CD4-positive, CD25-positive, alpha-beta regulatory T cell (primary cell): Measurements from ENCODE around the gene FKRP. TPM values are rescaled to one million over a fixed set of nuclear protein-coding genes. Genes with fewer than 3 reads are reported as not detected.
A peak's percentile ranks its signal among the peaks of the same experiment; 100 is the strongest.

Experiments used
- ATAC-seq, 2 donors: fragments of 150-1000 bp; cut with Tn5 transposase; one replicate each; pipeline ENCODE4 v1.10.0; 2021; ENCODE audit warnings: low read depth in 2 of 2, moderate number of reproducible peaks in 2 of 2, moderate library complexity in 1 of 2
- DNase-seq, 3 donors: peaks; one replicate each; pipeline versions ENCODE4 v3.0.0 to v3.0.0-alpha.2; 2012 to 2022; ENCODE audit warnings: mixed read lengths in 1 of 3
- H3K27ac ChIP-seq: one replicate; pipeline ENCODE4 v1.7.0; 2013; ENCODE audit warnings: mild to moderate bottlenecking, low read length; ENCODE audit not compliant: insufficient read depth, poor library complexity, severe bottlenecking
- H3K27me3 ChIP-seq: one replicate; pipeline ENCODE4 v1.7.0; 2013; ENCODE audit warnings: low read length; ENCODE audit not compliant: control insufficient read depth, insufficient read depth
- H3K36me3 ChIP-seq: one replicate; pipeline ENCODE4 v1.7.0; 2013; ENCODE audit warnings: mild to moderate bottlenecking, low read length, moderate library complexity; ENCODE audit not compliant: control insufficient read depth, insufficient read depth
- H3K4me1 ChIP-seq: 2 replicates; pipeline ENCODE4 v1.7.0; 2013; ENCODE audit warnings: mild to moderate bottlenecking, low read length; ENCODE audit not compliant: insufficient read depth, control insufficient read depth, poor library complexity, severe bottlenecking
- H3K4me3 ChIP-seq: one replicate; pipeline ENCODE4 v1.7.0; 2013; ENCODE audit warnings: low read depth, mild to moderate bottlenecking, low read length, moderate library complexity
- H3K9me3 ChIP-seq, 2 experiments: 1 replicate in 1 of 2; 2 replicates in 1 of 2; pipeline ENCODE4 v1.7.0; 2013; ENCODE audit warnings: low read length in 2 of 2, mild to moderate bottlenecking in 1 of 2, moderate library complexity in 1 of 2; ENCODE audit not compliant: control insufficient read depth in 2 of 2
- H3K27ac Mint-ChIP-seq, 3 donors: one replicate each; pipeline ENCODE4 v1.8.0; 2020 to 2022; ENCODE audit warnings: mild to moderate bottlenecking in 3 of 3, mixed read lengths in 3 of 3, moderate library complexity in 2 of 3
- H3K27me3 Mint-ChIP-seq: one replicate; pipeline ENCODE4 v1.8.0; 2022; ENCODE audit warnings: mild to moderate bottlenecking, mixed read lengths
- H3K36me3 Mint-ChIP-seq: one replicate; pipeline ENCODE4 v1.8.0; 2020; ENCODE audit warnings: mixed read lengths
- H3K4me1 Mint-ChIP-seq, 4 donors: one replicate each; pipeline ENCODE4 v1.8.0; 2020 to 2022; ENCODE audit warnings: mixed read lengths in 4 of 4, mild to moderate bottlenecking in 1 of 4
- H3K4me3 Mint-ChIP-seq, 4 donors: one replicate each; pipeline ENCODE4 v1.8.0; 2020 to 2022; ENCODE audit warnings: mild to moderate bottlenecking in 4 of 4, mixed read lengths in 4 of 4, moderate library complexity in 3 of 4
- H3K9me3 Mint-ChIP-seq, 7 donors: one replicate each; pipeline ENCODE4 v1.8.0; 2020 to 2022; ENCODE audit warnings: mixed read lengths in 7 of 7, mild to moderate bottlenecking in 3 of 7, moderate library complexity in 2 of 7
- polyA plus RNA-seq, 4 donors: library from polyadenylated mRNA; unstranded; fragments of 300-500 nt; fragmentation: Illumina TruSeq; gene quantifications; one replicate each; pipeline ENCODE4 v1.2.3, GENCODE V29; 2021
- total RNA-seq: library from RNA; stranded (reverse); gene quantifications from one replicate; pipeline ENCODE4 v1.2.3, GENCODE V29; 2022

Gene FKRP
- total RNA-seq: 18.7 TPM
- 1 to 10 TPM; 2.7 to 4.9 (median 3.5) TPM for polyA plus RNA-seq

- Histone ChIP-seq H3K4me1 (peaks cover 46% of the 10 kb centered on the region), H3K4me3 (peak within 1 kb of the TSS; percentile 73), H3K9me3 (no peaks in the 10 kb centered on the region), H3K27me3 (no peaks in the 10 kb centered on the region), H3K36me3 (peaks cover 2% of the 10 kb centered on the region), H3K27ac (peak within 1 kb of the TSS; percentile 65)
- Mint-ChIP-seq H3K27me3 (peaks cover 5% of the 10 kb centered on the region), H3K36me3 (peaks cover 7% of the 10 kb centered on the region), H3K9me3 (peaks cover 0 to 2% (median 0%) of the 10 kb centered on the region in 7 donors), H3K4me1 (peaks cover 2 to 65% (median 46%) of the 10 kb centered on the region in 4 donors), H3K27ac (peak within 1 kb of the TSS; percentile 92 to 95 (median 94)), H3K4me3 (peak within 1 kb of the TSS; percentile 90 to 97 (median 95))
- ATAC-seq (peak; percentile 47 to 54), DNase-seq (peak in 2 of 3 donors; percentile 24 to 32)
Observed at GRCh38 chr19:46745521-46746280, at the start of gene FKRP. Gene FKRP (plus strand): TSS chr19:46746057. CDS start chr19:46755451, 9,394 bp downstream.

GRCh38 chr19:46696866-46697203, 49.0 kb upstream of the FKRP start:
- H3K36me3 Mint-ChIP-seq: peaks cover 35% of the 10 kb centered on the region
- no peak overlapping the region for H3K4me3 Mint-ChIP-seq
- no peaks in the 10 kb centered on the region for H3K4me1 ChIP-seq
- H3K27me3 ChIP-seq: no peaks in the 10 kb centered on the region
- H3K27ac ChIP-seq: no peak overlapping the region
- DNase-seq (no peak), ATAC-seq (no peak)
- H3K27me3 Mint-ChIP-seq: no peaks in the 10 kb centered on the region
- H3K4me1 Mint-ChIP-seq: peaks cover 0 to 7% (median 5%) of the 10 kb centered on the region in 4 donors
- H3K9me3 Mint-ChIP-seq: no peaks in the 10 kb centered on the region
- no peak overlapping the region for H3K27ac Mint-ChIP-seq
- peaks cover 92% of the 10 kb centered on the region for H3K36me3 ChIP-seq
- no peaks in the 10 kb centered on the region for H3K9me3 ChIP-seq
- no peak overlapping the region for H3K4me3 ChIP-seq

GRCh38 chr19:46697204-46697960, 48.5 kb upstream of the FKRP start:
- Histone ChIP-seq H3K36me3 (peaks cover 92% of the 10 kb centered on the region), H3K4me1 (no peaks in the 10 kb centered on the region), H3K4me3 (no peak overlapping the region), H3K27me3 (no peaks in the 10 kb centered on the region), H3K9me3 (no peaks in the 10 kb centered on the region), H3K27ac (no peak overlapping the region)
- Mint-ChIP-seq H3K9me3 (no peaks in the 10 kb centered on the region), H3K27me3 (no peaks in the 10 kb centered on the region), H3K36me3 (peaks cover 30% of the 10 kb centered on the region), H3K4me1 (peaks cover 0 to 7% (median 5%) of the 10 kb centered on the region in 4 donors), H3K27ac (no peak overlapping the region), H3K4me3 (no peak overlapping the region)
- ATAC-seq (peak in 1 of 2 donors; percentile 18), DNase-seq (no peak)

GRCh38 chr19:46698395-46699321, 47.2 kb upstream of the FKRP start:
- no peaks in the 10 kb centered on the region for H3K27me3 ChIP-seq
- H3K4me1 ChIP-seq: no peaks in the 10 kb centered on the region
- H3K27ac Mint-ChIP-seq: peak overlapping the region in 1 of 3 donors; percentile 31
- no peaks in the 10 kb centered on the region for H3K27me3 Mint-ChIP-seq
- H3K4me1 Mint-ChIP-seq: peaks cover 0 to 4% (median 2%) of the 10 kb centered on the region in 4 donors
- peaks cover 92% of the 10 kb centered on the region for H3K36me3 ChIP-seq
- H3K9me3 ChIP-seq: no peaks in the 10 kb centered on the region
- no peak overlapping the region for H3K4me3 ChIP-seq
- H3K4me3 Mint-ChIP-seq: no peak overlapping the region
- peaks cover 25% of the 10 kb centered on the region for H3K36me3 Mint-ChIP-seq
- H3K9me3 Mint-ChIP-seq: no peaks in the 10 kb centered on the region
- H3K27ac ChIP-seq: no peak overlapping the region
- DNase-seq (no peak), ATAC-seq (no peak)

GRCh38 chr19:46700704-46701103, 45.2 kb upstream of the FKRP start:
- Mint-ChIP-seq H3K9me3 (no peaks in the 10 kb centered on the region), H3K4me1 (peaks cover 0 to 12% (median 11%) of the 10 kb centered on the region in 4 donors), H3K36me3 (peaks cover 29% of the 10 kb centered on the region), H3K27me3 (no peaks in the 10 kb centered on the region), H3K4me3 (no peak overlapping the region), H3K27ac (no peak overlapping the region)
- Histone ChIP-seq H3K4me3 (no peak overlapping the region), H3K27me3 (no peaks in the 10 kb centered on the region), H3K36me3 (peaks cover 82% of the 10 kb centered on the region), H3K9me3 (no peaks in the 10 kb centered on the region), H3K4me1 (peaks cover 7% of the 10 kb centered on the region), H3K27ac (no peak overlapping the region)
- DNase-seq: no peak
- no peak for ATAC-seq

- DNase-seq (peak; percentile 73 to 80 (median 76)), ATAC-seq (peak; percentile 87 to 89)
- Mint-ChIP-seq H3K27ac (peak overlapping the region in 2 of 3 donors; percentile 88 to 91), H3K36me3 (peaks cover 24% of the 10 kb centered on the region), H3K4me3 (peak overlapping the region in 2 of 4 donors; percentile 17 to 62), H3K27me3 (no peaks in the 10 kb centered on the region), H3K9me3 (no peaks in the 10 kb centered on the region), H3K4me1 (peaks cover 0 to 20% (median 15%) of the 10 kb centered on the region in 4 donors)
- no peak overlapping the region for H3K4me3 ChIP-seq
- H3K4me1 ChIP-seq: peaks cover 7% of the 10 kb centered on the region
- H3K9me3 ChIP-seq: no peaks in the 10 kb centered on the region
- H3K36me3 ChIP-seq: peaks cover 83% of the 10 kb centered on the region
- no peak overlapping the region for H3K27ac ChIP-seq
- no peaks in the 10 kb centered on the region for H3K27me3 ChIP-seq
Observed at GRCh38 chr19:46704379-46705076, 41.3 kb upstream of the FKRP start.

- H3K4me1 ChIP-seq: peaks cover 30% of the 10 kb centered on the region
- DNase-seq (no peak), ATAC-seq (no peak)
- peaks cover 18% of the 10 kb centered on the region for H3K36me3 Mint-ChIP-seq
- no peaks in the 10 kb centered on the region for H3K9me3 ChIP-seq
- no peaks in the 10 kb centered on the region for H3K27me3 Mint-ChIP-seq
- H3K9me3 Mint-ChIP-seq: no peaks in the 10 kb centered on the region
- H3K4me3 Mint-ChIP-seq: peak overlapping the region in 1 of 4 donors; percentile 56
- no peaks in the 10 kb centered on the region for H3K27me3 ChIP-seq
- peaks cover 52% of the 10 kb centered on the region for H3K36me3 ChIP-seq
- H3K27ac ChIP-seq: no peak overlapping the region
- H3K4me3 ChIP-seq: no peak overlapping the region
- peak overlapping the region in 1 of 3 donors; percentile 69 for H3K27ac Mint-ChIP-seq
- H3K4me1 Mint-ChIP-seq: peaks cover 4 to 39% (median 24%) of the 10 kb centered on the region in 4 donors
Observed at GRCh38 chr19:46710687-46711086, 35.2 kb upstream of the FKRP start.
